HepG2 (cell line): Measurements from ENCODE around the gene EPS8. TPM values are rescaled to one million over a fixed set of nuclear protein-coding genes. Genes with fewer than 3 reads are reported as not detected.

Source experiments
- CCAR2 ChIP-seq: fragments of 200-400 bp; formaldehyde crosslinking; optimal IDR thresholded peaks from 2 replicates; pipeline ENCODE3; 2018; ENCODE audit warnings: low read depth, mild to moderate bottlenecking, low read length, moderate library complexity
- CHD2 ChIP-seq: IDR thresholded peaks from 2 replicates; pipeline ENCODE4 v1.6.1; 2011; ENCODE audit warnings: low read depth, low read length, improper control_type of control experiment
- FOXJ3 ChIP-seq: sonication (generic); formaldehyde crosslinking; IDR thresholded peaks from 2 replicates; pipeline ENCODE4 v1.4.0; 2020; ENCODE audit warnings: missing genetic modification reagents, mild to moderate bottlenecking, borderline replicate concordance
- GLI4 ChIP-seq: sonication (generic); formaldehyde crosslinking; IDR thresholded peaks from 2 replicates; pipeline ENCODE4 v1.5.1; 2020; ENCODE audit warnings: missing genetic modification reagents, mild to moderate bottlenecking, moderate library complexity, borderline replicate concordance
- HNRNPLL ChIP-seq: fragments of 200-400 bp; formaldehyde crosslinking; IDR thresholded peaks from 2 replicates; pipeline ENCODE4 v1.6.1; 2017; ENCODE audit warnings: mild to moderate bottlenecking, low read depth, low read length; ENCODE audit not compliant: poor library complexity, severe bottlenecking
- MTF2 ChIP-seq: sonication (generic); formaldehyde crosslinking; IDR thresholded peaks from 2 replicates; pipeline ENCODE4 v1.5.0; 2020; ENCODE audit warnings: missing genetic modification reagents, borderline replicate concordance
- MYC ChIP-seq: sonication (generic); formaldehyde crosslinking; IDR thresholded peaks from 2 replicates; pipeline ENCODE4 v1.9.0; 2021; ENCODE audit warnings: missing genetic modification reagents, borderline replicate concordance
- RARA ChIP-seq: IDR thresholded peaks from 2 replicates; pipeline ENCODE4 v1.6.1; 2016; ENCODE audit warnings: missing genetic modification reagents, missing compliant biosample characterization
- RXRA ChIP-seq: sonication (generic); formaldehyde crosslinking; IDR thresholded peaks from 2 replicates; pipeline ENCODE4 v1.5.1; 2020; ENCODE audit warnings: missing genetic modification reagents
- SETDB1 ChIP-seq: sonication (generic); formaldehyde crosslinking; IDR thresholded peaks from 2 replicates; pipeline ENCODE4 v1.5.1; 2020; ENCODE audit warnings: missing genetic modification reagents, mild to moderate bottlenecking, borderline replicate concordance
- SOX13 ChIP-seq, 3 experiments: fragments of 450-650 bp in 1 of 3; sonication (generic) in 1 of 3; formaldehyde crosslinking in 1 of 3; IDR thresholded peaks in 2 of 3; conservative IDR thresholded peaks in 1 of 3; 2 replicates each; pipeline versions ENCODE4 v1.5.0 to v1.6.1; 2016 to 2020; ENCODE audit warnings: antibody characterized with exemption in 1 of 3, mild to moderate bottlenecking in 1 of 3, missing compliant biosample characterization in 1 of 3, missing genetic modification reagents in 1 of 3, moderate library complexity in 1 of 3
- ZFP90 ChIP-seq: sonication (generic); formaldehyde crosslinking; IDR thresholded peaks from 2 replicates; pipeline ENCODE4 v1.8.0; 2022; ENCODE audit warnings: missing genetic modification reagents, mild to moderate bottlenecking, inconsistent platforms, borderline replicate concordance
- ZMYM3 ChIP-seq: sonication (generic); formaldehyde crosslinking; IDR thresholded peaks from 2 replicates; pipeline ENCODE4 v1.5.1; 2020; ENCODE audit warnings: mild to moderate bottlenecking, missing genetic modification reagents
- ZNF589 ChIP-seq: sonication (generic); formaldehyde crosslinking; conservative IDR thresholded peaks from 2 replicates; pipeline ENCODE4 v1.8.0; 2022; ENCODE audit warnings: mild to moderate bottlenecking, moderate library complexity, missing genetic modification reagents
- ZNF790 ChIP-seq: sonication (generic); formaldehyde crosslinking; IDR thresholded peaks from 2 replicates; pipeline ENCODE4 v1.8.0; 2022; ENCODE audit warnings: missing genetic modification reagents, mild to moderate bottlenecking, borderline replicate concordance
- ZSCAN20 ChIP-seq: sonication (generic); formaldehyde crosslinking; IDR thresholded peaks from 2 replicates; pipeline ENCODE4 v1.4.0; 2020; ENCODE audit warnings: missing genetic modification reagents, mild to moderate bottlenecking, borderline replicate concordance
- ZSCAN30 ChIP-seq: sonication (generic); formaldehyde crosslinking; IDR thresholded peaks from 2 replicates; pipeline ENCODE4 v1.5.0; 2020; ENCODE audit warnings: mild to moderate bottlenecking, missing genetic modification reagents
- polyA plus RNA-seq, 8 experiments: library from polyadenylated mRNA; depleted of rRNA in 3 of 8; stranded (reverse) in 7 of 8; unstranded in 1 of 8; fragments of >200 nt; fragmentation: Illumina TruSeq in 4 of 8; extraction: Trizol in 4 of 8; gene quantifications; 2 replicates each; pipeline versions ENCODE4 v1.2.1 to v1.2.3, GENCODE V29; 2011 to 2016; ENCODE audit warnings: low read depth in 4 of 8, missing spikeins in 1 of 8, mixed read lengths in 1 of 8; ENCODE audit not compliant: insufficient read depth in 1 of 8
- total RNA-seq, 5 experiments: library from RNA; depleted of rRNA; stranded (reverse); fragments of >200 nt; fragmentation: Illumina TruSeq; extraction: Trizol; gene quantifications; 2 replicates each; pipeline ENCODE4 v1.2.3, GENCODE V29; 2016; ENCODE audit warnings: low read depth in 1 of 5
- TF ChIP-seq, protein P1 (sequence below): sonication (generic); formaldehyde crosslinking; IDR thresholded peaks from 2 replicates; pipeline ENCODE4 v1.5.0; 2020; ENCODE audit warnings: mild to moderate bottlenecking, missing genetic modification reagents
- TF ChIP-seq, protein P2 (sequence below): sonication (generic); formaldehyde crosslinking; IDR thresholded peaks from 2 replicates; pipeline ENCODE4 v1.5.1; 2020; ENCODE audit warnings: mild to moderate bottlenecking, missing genetic modification reagents, borderline replicate concordance
- TF ChIP-seq, protein P3 (sequence below): IDR thresholded peaks from 2 replicates; pipeline ENCODE4 v1.6.1; 2016; ENCODE audit warnings: missing compliant biosample characterization, missing genetic modification reagents, borderline replicate concordance
- TF ChIP-seq, protein P4 (sequence below): sonication (generic); formaldehyde crosslinking; IDR thresholded peaks from 2 replicates; pipeline ENCODE4 v1.5.0; 2020; ENCODE audit warnings: missing genetic modification reagents

Gene EPS8
- total and polyA plus RNA-seq, 2 of the 13 experiments (the other 11 are each of a cell fraction or from before 2014, with no cell fraction given) = 37.1 to 43.4 TPM

DNA sequence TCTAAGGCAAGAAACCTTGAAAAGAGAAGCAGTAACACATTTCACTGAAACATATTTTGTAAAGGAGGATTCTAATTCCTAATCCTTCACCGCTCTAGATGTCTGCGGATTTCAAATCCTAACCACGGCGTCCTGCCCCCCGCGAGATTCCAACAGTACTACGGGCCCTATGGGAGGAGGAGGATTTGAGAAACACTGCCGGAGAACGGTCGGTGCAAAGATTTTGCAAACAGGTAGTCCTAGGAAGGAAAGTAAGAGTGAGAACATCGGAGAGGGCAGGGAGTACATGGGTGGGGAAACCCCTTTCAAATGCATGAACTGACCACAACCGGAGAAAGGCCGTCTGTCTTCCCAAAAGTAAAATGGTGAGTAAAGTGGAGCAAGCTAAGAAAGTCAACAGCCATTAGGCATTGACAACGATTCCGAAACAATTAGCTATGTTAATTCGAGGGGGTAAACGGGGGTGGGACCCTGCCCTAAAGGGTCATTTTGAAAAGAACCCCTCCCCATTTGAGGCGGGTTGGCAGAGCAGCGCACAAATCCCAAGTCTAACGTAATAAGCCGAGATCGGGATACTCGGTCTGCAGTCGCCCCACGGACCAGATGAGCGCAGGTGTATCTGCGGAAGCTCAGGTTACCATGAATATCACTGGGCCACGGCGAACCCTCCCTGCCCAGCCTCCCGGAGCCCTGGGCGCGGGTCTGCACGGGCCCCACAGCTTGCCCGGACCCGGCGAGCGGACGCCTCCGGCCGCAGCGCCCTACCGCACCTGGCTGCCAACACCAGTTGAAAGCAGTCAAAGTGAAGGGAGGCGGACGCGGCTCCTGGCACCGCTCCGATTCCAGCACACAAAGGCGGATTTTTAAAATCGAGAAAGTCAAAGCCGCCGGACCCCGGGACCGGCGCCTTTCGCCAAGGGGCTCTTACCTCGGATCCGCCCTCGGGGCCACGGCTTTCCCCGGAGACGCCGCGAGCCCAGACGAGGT, 662 bp downstream of the EPS8 start (continued):
- TF ChIP-seq ZNF589 (CRISPR knock-in tag) = 0 out of 2 replicates have a peak, but pooled peaks have one; percentile 8
- peak; percentile 83 for TF ChIP-seq HNRNPLL
- TF ChIP-seq GLI4 (CRISPR knock-in tag) = 0 out of 2 replicates have a peak, but pooled peaks have one; percentile 19
- TF ChIP-seq FOXJ3 (CRISPR knock-in tag) = 0 out of 2 replicates have a peak, but pooled peaks have one; percentile 9
- TF ChIP-seq RARA (CRISPR knock-in tag) = no peak
- TF ChIP-seq SETDB1 (CRISPR knock-in tag) = 0 out of 2 replicates have a peak, but pooled peaks have one; percentile 39
- TF ChIP-seq, protein P1, sequence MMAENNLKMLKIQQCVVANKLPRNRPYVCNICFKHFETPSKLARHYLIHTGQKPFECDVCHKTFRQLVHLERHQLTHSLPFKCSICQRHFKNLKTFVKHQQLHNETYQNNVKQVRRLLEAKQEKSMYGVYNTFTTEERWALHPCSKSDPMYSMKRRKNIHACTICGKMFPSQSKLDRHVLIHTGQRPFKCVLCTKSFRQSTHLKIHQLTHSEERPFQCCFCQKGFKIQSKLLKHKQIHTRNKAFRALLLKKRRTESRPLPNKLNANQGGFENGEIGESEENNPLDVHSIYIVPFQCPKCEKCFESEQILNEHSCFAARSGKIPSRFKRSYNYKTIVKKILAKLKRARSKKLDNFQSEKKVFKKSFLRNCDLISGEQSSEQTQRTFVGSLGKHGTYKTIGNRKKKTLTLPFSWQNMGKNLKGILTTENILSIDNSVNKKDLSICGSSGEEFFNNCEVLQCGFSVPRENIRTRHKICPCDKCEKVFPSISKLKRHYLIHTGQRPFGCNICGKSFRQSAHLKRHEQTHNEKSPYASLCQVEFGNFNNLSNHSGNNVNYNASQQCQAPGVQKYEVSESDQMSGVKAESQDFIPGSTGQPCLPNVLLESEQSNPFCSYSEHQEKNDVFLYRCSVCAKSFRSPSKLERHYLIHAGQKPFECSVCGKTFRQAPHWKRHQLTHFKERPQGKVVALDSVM (CRISPR knock-in tag) = 0 out of 2 replicates have a peak, but pooled peaks have one; percentile 22
- TF ChIP-seq, protein P2, sequence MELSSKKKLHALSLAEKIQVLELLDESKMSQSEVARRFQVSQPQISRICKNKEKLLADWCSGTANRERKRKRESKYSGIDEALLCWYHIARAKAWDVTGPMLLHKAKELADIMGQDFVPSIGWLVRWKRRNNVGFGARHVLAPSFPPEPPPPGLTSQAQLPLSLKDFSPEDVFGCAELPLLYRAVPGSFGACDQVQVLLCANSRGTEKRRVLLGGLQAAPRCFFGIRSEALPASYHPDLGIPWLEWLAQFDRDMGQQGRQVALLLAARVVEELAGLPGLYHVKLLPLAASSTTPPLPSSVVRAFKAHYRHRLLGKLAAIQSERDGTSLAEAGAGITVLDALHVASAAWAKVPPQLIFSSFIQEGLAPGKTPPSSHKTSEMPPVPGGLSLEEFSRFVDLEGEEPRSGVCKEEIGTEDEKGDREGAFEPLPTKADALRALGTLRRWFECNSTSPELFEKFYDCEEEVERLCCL = 0 out of 2 replicates have a peak, but pooled peaks have one; percentile 8
- TF ChIP-seq RXRA (CRISPR knock-in tag) = no peak
- TF ChIP-seq ZNF790 = peak; percentile 21; the same call in 1 of the 2 replicates
- no peak for TF ChIP-seq MYC (CRISPR knock-in tag)
- no peak for TF ChIP-seq CCAR2
- 0 out of 2 replicates have a peak, but pooled peaks have one; percentile 11 for TF ChIP-seq MTF2 (CRISPR knock-in tag)
- TF ChIP-seq ZSCAN30 (CRISPR knock-in tag) = 0 out of 2 replicates have a peak, but pooled peaks have one; percentile 16
- TF ChIP-seq, protein P3, sequence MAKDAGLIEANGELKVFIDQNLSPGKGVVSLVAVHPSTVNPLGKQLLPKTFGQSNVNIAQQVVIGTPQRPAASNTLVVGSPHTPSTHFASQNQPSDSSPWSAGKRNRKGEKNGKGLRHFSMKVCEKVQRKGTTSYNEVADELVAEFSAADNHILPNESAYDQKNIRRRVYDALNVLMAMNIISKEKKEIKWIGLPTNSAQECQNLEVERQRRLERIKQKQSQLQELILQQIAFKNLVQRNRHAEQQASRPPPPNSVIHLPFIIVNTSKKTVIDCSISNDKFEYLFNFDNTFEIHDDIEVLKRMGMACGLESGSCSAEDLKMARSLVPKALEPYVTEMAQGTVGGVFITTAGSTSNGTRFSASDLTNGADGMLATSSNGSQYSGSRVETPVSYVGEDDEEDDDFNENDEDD = 0 out of 2 replicates have a peak, but pooled peaks have one; percentile 24
- 0 out of 2 replicates have a peak, but pooled peaks have one; percentile 14 for TF ChIP-seq ZSCAN20
- TF ChIP-seq ZFP90 = 0 out of 2 replicates have a peak, but pooled peaks have one; percentile 12
- TF ChIP-seq, protein P4, sequence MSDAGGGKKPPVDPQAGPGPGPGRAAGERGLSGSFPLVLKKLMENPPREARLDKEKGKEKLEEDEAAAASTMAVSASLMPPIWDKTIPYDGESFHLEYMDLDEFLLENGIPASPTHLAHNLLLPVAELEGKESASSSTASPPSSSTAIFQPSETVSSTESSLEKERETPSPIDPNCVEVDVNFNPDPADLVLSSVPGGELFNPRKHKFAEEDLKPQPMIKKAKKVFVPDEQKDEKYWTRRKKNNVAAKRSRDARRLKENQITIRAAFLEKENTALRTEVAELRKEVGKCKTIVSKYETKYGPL (CRISPR knock-in tag) = no peak
- TF ChIP-seq ZMYM3 = 0 out of 2 replicates have a peak, but pooled peaks have one; percentile 33
- TF ChIP-seq SOX13 (IDR thresholded peaks at IDR 0.05) = no peak
- no peak for TF ChIP-seq SOX13 (CRISPR knock-in tag; conservative IDR thresholded peaks at IDR 0.05 in 1 of 2, IDR thresholded peaks at IDR 0.05 in 1 of 2)
- TF ChIP-seq CHD2 = peak; percentile 89
